Measurements from ENCODE around the gene YDJC.
"Not testable (repeated sequence)": the region's sequence is repeated elsewhere in the genome, so short reads cannot be mapped to it uniquely, and the experiment has no call there.

YDJC gene, protein sequence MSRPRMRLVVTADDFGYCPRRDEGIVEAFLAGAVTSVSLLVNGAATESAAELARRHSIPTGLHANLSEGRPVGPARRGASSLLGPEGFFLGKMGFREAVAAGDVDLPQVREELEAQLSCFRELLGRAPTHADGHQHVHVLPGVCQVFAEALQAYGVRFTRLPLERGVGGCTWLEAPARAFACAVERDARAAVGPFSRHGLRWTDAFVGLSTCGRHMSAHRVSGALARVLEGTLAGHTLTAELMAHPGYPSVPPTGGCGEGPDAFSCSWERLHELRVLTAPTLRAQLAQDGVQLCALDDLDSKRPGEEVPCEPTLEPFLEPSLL

DNA sequence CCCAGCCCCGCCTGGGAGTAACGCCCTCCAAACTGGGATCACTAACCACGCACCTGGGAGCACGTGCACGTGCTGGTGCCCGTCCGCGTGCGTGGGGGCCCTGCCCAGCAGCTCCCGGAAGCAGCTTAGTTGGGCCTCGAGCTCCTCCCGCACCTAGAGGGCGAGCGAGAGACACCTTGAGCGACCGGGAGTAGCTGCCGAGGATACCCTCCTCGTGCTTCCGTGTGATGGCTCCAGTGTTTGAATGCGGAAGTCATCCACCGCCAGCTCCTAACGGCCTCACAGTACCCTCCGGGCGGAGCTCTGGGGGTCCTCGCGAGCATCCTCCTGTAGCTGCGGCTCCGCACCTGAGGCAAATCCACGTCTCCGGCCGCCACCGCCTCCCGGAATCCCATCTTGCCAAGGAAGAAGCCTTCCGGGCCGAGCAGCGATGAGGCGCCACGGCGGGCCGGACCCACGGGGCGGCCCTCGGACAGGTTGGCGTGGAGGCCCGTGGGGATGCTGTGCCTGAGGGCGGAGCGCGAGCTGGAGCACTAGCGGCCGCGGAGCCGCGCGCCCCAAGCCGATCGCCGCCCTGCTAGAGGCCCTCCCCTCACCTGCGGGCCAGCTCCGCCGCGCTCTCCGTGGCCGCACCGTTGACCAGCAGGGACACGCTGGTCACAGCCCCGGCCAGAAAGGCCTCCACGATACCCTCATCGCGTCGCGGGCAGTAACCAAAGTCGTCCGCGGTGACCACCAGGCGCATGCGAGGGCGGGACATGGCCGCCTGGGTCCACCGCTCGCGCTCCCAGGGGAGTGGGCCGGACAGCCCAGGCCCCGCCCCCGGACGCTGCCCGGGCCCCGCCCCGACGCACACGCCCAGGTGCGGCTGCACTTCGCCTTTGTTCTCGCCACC, at the start of gene YDJC:
Gene YDJC, minus strand, starts transcription at position 768 of the 895 bp plus-strand sequence. Its CDS starts 8 bp downstream, at position 760.
- peak in 13 of 14 donors; percentile 32 to 92 (median 73) for DNase-seq

GRCh38 chr22:21679383-21679782, 49.6 kb upstream of the YDJC start:
- DNase-seq, result no peak

DNA sequence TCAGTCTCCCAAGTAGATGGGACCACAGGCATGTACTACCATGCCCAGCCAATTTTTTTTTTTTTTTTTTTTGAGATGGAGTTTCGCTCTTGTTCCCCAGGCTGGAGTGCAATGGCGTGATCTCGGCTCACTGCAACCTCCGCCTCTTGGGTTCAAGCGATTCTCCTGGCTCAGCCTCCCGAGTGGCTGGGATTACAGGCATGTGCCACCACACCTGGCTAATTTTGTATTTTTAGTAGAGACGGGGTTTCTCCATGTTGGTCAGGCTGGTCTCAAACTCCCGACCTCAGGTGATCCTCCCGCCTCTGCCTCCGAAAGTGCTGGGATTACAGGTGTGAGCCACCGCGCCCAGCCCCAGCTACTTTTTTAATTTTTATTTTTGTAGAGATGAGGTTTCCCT, 49.0 kb upstream of the YDJC start:
- not testable (repeated sequence) for DNase-seq

GRCh38 chr22:21677606-21678443, 48.0 kb upstream of the YDJC start:
- no peak for DNase-seq

DNA sequence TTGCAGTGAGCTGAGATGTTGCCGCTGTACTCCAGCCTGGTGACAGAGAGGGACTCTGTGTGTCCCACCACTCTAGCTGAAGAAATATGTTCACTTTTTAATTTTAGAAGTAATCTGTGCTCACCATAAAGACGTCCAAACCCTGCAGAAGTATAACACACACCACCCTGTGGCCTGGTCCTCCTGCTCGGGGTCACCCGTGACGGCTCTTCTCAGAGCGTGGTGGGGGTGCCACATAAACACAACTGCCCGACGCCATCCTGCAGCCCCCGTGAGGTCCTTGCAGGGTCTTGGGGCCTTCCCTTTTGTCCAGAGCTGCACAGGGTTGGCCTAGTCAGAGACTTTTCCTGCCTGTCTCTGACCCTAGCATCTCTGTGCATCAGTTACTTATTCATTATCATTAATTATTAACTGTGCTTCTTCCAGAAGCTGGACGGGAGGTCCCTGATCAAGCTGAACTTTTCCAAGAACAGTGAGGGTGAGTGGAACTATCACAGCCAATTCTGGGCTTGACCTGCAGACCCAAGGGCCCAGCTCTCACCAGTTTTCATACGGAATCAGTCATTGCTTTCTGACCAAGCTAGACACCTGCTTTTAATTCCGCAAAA, 44.9 kb upstream of the YDJC start:
- DNase-seq, result no peak

DNA sequence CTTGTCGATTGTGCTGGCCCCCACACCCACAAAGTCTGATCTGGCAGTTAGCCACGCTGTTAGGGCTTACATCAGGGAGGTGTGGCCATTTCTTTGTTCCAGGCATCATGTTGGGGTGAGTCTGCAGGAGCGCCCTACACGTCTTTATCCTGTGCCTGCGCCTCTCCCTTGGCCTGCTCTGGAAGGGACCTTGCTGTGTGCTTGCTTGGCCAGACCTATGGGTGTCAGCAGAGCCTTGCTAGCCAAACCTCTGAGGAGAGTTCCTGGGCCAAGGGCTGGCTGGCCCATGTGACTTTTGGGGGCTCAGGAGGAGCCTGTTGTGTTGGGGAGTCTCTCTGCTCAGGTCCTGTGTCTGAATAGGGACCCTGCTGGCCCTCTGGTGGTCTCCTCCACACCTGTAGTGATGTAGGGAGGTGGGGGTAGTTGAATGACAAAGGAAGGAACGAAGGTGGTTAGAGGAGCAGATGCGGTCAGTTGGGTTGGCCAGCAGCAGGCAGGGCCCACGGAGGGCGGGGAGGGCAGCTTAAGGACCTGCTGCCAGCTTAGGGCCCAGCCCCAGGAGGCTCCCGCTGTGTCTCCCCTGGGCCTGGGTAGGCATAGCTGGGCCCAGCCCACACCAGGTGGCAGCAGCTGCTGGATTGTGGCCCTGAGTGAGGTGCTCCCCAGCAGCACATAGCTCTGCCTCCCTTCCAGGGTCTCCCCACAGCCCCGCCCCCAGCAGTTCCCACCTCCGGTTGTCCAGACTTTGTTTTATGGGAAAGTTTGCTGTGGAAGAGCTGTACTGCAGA, 43.9 kb upstream of the YDJC start:
- DNase-seq, result no peak

GRCh38 chr22:21672107-21672629, 42.3 kb upstream of the YDJC start:
- no peak for DNase-seq

DNA sequence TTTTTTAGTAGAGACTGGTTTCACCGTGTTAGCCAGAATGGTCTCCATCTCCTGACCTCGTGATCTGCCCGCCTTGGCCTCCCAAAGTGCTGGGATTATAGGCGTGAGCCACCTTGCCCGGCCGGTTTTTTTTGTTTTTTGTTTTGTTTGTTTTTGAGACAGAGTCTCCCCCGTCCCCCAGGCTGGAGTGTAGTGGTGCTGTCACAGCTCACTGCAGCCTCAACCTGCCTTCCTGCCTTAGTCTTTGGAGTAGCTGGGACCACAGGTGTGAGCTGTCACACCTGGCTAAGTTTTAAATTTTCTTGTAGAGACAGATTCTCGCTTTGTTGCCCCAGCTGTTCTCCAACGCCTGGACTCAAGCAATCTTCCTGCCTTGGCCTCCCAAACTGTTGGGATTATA, 39.2 kb upstream of the YDJC start:
- DNase-seq, result no peak

DNA sequence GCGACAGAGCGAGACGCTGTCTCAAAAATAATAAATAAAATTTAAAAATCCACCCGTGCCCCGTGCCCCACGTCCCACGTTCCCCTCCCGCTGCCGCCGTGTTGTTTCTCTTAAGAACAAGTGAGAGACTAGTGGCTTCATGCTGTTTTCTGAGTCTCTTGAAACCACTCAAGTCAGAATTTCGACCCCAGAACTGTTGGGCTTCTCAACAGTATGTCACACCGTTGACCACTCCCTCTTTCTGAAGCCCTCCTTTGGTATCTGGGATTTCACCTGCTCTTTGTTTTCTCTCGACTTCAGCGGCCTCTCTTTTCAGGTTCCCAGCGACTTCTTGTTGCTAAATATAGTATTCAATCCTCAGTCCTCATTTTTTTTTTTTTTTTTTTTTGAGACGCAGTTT, 37.0 kb upstream of the YDJC start:
- DNase-seq, result no peak

- no peak for DNase-seq
These were observed 35.4 kb upstream of the YDJC start for GRCh38 chr22:21665047-21665851.

GRCh38 chr22:21663738-21664137, 33.9 kb upstream of the YDJC start:
- no peak for DNase-seq

- DNase-seq, result no peak
These were observed 32.2 kb upstream of the YDJC start for GRCh38 chr22:21661991-21662390.

DNA sequence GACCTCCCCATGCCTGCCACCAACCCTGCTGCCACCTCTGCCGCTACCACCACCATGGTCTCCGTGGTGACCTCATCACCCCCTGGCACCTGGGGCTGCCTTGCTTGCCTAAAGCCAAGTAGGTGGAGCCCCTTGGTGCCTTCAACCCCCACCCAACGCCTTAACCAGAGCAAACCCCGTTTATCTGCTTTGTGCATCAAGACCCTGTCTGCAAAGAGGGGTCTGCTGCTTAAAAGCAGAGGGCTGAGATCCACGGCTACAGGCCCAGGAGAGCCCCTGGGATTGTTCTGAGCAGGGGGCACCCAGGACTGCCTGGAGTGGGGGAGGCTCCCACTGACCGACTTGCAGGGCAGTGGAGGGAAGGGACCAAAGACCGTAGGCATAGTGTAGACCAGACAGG, 31.1 kb upstream of the YDJC start:
- no peak for DNase-seq

DNA sequence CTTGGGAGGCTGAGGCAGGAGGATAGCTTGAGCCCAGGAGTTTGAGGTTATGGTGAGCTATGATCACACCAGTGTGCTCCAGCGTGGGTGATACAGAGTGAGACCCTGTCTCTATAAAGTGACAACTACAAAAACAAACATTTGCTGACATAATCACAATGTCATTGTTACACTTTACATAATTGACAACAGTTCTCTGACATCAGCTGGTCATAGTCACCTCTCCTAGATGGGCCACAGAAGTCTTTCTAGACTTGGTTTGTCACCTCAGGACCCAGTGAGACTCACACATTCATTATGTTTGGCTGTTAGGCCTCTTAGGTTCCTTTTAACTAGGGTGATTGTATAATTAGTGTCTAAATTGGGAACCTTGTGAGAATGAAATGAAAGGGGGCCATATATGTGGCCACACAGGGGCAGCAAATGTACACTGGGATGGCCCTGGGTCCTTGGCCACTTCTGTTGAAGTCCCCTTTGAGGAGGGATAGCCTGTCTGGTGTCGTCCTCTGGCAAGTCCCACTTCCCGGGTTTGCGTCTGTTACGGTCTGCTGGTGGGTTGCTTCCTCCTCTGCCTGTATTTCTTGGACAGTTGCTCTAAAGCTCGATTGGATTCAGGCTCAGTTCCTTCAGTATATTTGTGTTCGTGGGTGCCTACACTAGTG, 30.2 kb upstream of the YDJC start:
- no peak for DNase-seq

GRCh38 chr22:21657360-21658032, 27.7 kb upstream of the YDJC start:
- DNase-seq, result peak in 4 of 14 donors; percentile 4 to 45 (median 18)

- DNase-seq, result no peak
These were observed 27.2 kb upstream of the YDJC start for GRCh38 chr22:21657020-21657359.

- no peak for DNase-seq
These were observed 23.0 kb upstream of the YDJC start for GRCh38 chr22:21652547-21653545.

DNA sequence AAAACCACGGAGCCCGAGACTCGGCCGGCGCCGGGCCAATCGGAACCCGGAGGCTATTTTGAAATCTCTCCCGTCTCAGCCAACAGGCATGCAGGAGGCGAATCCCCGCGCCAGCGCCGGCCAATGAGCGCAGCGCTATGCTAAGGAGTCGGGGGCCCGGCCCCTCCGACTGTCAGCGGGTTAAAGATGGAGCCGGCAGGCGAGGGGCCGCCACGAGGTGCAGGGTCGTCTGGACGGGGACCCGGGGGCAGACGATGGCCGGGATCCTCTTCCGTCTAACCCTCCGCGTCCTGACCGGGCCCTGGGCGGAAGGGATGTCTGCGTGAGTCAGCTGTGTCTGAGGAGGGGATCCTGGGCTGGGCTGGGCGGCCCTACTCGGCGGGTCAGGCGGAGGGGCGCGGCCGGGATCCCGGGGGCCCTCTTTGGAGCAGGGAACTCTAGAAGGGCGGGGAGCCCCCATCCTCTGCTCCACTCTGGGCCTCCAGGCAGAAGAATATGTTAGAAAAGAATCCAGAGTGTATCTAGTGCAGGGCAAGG, 22.3 kb upstream of the YDJC start:
- DNase-seq, result peak in 13 of 14 donors; percentile 18 to 83 (median 63)
